CD1c-positive myeloid dendritic cell (primary cell): ENCODE measurements around the gene HPSE2.
"Not testable (repeated sequence)": the region's sequence is repeated elsewhere in the genome, so short reads cannot be mapped to it uniquely, and the experiment has no call there.

Experiments
- DNase-seq: peaks from one replicate; pipeline ENCODE4 v3.0.0-alpha.2; 2016; ENCODE audit errors: extremely low spot score

The HPSE2 gene

DNA sequence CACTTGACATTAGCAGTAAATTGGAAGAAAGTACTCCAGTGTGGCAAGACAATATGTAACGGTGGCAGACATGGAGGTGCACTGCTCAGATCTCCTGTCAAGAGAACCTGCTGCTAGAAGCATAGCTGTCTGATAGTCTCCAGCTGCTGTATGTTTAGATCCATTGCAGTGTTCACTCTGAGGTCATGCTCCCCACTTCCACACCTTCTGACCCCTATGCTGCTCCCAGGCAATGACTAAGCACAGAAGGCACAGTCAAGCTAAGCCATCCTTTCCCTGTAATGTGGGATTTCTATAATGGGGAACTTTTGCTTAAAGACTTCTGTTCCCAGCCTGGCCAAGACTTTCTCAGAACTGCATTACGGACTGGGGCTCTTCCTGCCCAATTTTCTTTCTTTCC is 315.8 kb downstream of the HPSE2 start:
- DNase-seq, result no peak

DNA sequence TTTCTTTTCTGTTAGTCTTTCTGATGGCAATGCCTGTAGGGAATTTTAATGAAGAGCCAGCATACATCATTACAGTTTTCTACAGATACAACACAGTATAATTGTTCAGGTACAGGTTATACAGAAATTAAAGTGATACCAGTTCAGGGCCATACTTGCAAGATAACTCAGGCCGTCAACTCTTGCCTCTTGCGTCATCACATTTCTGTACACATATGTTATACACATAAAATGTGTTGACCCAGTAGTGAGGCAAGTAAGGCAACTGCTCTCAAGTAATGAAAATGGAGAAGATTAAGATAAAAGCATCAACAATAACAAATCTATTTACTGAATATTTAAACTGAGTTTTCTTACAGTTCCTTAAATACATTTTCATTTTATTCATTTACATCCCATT is 317.8 kb downstream of the HPSE2 start:
- DNase-seq, result no peak

DNA sequence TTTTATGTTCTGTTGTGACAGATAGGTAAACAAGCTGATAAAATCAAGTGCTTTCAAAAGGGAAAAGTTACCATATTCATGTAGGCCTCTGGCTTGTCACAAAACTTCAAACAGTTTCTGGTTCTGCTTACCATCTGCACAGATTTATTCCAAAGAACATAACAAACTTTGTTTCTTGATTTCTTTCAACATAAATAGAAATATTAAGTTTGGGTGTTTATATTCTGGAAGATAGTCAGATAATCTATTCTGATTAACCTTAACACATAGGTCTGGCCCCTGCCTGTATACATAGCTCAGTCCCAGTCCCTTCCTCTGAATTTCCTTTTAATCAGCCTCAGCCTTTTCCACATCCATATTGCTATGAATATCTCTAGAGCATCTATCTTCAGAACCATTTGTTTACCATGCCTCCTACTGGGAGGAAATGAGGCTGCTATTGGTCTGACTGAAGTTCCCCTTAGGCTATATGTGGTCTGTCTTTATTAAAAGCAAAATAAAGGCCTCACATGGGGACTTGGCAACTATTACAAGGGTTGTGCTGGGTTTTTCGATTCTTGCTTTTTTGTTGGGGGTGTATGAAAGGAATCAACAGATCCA is 319.0 kb downstream of the HPSE2 start:
- DNase-seq, result peak; percentile 15

DNA sequence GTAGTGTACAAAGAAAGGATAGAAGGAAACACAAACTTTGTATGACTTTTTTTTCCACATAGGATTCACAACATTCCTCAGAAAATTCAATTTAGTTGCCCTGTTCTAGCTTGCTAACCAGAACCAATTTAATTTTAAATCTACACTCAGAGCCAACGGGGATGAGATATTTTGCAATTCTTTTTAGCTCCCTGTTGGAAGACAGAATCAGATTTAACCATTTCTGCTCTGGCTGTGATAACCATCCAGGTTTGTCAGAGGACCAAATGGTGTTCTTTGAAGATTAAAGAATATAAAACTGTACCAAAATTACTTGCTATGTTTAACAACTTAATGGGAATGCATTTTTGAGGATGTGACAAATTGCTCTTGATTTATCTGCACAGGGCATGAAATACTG is 319.7 kb downstream of the HPSE2 start:
- DNase-seq, result no peak

DNA sequence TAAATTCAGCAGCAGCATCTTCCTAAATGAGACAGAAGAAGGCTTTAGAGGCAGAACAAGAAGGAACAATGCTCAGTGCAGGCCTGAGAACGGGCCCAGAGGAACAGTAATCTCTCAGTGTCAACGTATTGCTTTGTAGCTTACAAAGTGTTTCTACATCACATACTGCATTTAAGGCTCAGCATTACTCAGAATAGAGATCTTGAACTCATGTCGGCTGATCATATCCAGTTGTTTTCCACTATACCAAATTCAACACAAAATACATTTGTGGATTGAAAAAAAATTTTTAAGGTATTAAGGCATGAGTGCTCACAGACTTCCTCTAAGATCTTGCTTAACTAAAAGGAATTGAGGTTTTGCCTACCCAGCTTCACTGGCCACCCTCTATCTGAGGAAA is 325.1 kb downstream of the HPSE2 start:
- no peak for DNase-seq

DNA sequence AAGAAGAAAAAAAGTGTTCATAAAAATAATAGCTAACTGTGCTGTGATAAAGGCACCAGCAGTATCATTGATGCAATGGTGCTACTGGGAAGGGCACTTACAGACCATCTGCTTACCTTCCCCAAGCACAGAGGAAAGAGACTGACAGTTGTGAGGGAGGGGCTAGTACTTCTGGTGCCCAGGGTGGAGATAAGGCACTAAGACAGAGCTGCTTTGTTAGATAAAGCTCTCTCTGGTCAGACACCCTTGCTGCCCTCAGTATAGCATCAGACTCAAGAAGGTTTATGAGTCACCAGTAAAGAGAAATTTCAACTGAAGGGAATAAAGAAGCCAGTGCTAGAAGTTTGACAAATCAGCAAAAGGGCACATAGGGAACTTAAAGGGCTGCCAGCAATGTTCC is 325.6 kb downstream of the HPSE2 start:
- no peak for DNase-seq

DNA sequence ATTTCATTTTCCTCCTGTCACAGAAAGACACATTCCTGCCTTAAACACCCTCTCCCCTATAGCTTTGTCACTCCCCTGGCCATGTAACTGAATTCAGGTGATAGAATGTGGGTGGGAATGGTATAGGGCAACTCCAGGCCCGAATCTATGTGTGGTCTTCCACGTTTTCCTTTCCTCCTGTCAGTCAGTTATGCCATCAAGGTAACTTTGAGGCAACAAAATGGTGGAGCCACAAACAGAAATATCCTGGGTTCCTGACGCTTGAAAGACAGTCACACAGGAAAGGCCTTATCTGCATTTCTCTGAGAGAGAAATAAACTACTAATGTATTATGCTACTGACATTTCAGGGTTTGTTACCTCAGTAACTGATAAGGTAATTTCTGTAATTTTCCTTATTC is 326.8 kb downstream of the HPSE2 start:
- no peak for DNase-seq

DNA sequence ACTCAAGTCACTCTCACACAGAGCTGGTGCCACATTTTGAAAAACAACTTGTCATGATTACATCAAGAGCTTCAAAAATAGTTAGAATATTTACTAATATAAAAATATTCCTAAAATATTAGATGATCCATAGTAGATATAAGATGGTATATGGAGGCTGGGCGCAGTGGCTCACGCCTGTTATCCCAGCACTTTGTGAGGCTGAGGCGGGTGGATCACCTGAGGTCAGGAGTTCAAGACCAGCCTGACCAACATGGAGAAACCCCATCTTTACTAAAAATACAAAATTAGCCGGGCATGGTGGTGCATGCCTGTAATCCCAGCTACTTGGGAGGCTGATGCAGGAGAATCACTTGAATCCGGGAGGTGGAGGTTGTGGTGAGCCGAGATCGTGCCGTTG is 327.4 kb downstream of the HPSE2 start:
- not testable (repeated sequence) for DNase-seq

DNA sequence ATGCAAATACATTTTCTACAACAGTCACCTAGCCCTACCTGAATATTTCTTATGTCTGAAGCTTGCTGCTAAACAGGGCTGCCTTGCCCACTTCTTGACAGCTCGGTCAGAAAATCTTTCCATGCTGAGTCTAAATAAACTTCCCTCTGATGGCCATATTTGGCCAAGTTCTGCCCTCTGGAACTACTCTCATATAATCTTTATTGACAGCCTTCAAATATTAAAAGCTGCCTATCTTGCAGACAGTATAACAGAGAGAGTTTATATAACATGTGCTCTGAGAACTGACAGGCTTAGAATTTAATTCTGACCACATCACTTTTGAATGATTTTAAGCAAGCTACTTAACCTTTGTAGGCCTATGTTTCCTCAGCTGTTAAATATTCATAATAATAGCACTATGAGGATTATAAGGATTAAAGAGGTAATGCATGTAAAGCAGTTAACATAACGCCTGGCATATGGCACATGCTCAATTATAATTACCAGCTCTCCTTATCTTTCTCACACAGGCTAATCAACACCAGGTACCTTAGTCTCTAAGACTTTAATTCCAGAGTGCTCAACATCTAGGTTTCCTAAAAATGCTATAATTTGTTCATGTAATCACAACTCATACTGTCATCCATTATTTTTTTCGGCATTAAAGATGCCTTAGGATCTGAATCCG is 334.1 kb downstream of the HPSE2 start:
- DNase-seq, result no peak

DNA sequence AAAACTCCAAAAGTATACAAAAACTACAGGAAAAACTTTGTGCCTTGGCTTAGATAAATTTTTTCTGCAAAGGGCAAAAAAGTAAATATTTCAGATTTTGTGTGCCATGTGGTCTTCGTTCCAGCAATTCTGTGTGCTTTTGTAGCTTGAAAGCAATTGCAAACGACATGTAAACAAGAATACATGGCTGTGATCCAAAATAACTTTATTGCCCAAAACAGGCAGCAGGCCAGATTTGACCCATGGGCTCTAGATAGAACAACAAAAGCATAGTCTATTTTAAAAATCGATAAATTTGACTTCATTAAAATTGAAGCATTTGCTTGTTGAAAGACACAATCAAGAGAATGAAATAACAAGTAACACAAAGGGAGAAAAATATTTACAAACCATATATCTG is 336.6 kb downstream of the HPSE2 start:
- DNase-seq, result no peak

DNA sequence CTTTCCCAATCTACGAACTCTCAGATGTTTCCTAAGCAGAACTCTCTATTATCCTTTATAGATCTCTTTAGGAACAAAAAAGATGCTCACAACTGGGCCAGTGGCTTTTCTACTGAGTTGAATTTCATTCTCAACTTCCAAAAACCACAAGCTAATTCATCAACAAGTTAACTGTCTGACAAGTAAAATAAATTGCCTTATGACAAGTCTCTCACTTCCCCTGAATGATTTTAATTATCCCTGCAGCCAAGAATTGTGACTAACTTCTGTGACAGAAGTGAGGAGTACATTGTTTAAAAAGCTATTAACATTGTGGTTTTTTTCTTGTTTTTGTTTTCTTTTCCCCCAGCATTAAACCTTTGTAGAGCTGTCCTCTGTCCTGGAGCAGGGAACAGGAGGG is 343.1 kb downstream of the HPSE2 start:
- DNase-seq, result no peak

DNA sequence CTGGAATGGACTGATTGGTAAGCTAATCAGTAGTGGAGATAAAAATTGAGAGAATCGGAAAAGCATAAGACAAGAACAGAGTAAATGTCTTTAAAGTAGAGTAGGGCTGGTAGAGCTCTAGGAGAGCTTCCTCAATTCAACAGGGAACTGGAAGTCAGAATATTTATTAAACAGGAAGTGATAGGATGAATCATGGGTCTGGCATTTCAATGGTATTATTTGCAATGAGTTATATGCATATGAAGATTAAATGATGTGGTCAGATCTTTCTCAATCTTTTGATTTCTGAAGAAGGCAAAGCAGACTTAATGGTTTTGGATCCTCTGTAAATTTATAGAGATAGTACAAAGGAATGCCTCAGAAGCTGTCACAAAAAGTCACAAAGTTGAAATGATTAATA is 349.0 kb downstream of the HPSE2 start:
- peak; percentile 90 for DNase-seq

DNA sequence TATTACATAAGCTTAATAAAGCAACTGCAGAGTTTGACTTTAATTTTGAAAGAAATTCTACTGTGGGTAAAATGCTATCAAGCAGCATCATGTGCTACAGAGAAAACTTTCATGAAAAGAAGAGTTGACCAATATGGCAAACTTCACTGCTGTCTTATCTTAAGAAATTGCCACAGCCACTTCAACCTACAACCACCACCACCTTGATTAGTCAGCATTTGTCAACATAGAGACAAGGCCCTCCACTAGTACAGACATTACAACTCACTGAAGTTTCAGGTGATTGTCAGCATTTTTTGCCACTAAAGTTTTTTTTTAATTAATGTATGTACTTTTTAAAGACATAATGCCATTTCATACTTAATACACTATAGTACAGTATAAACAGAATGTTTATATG is 350.3 kb downstream of the HPSE2 start:
- no peak for DNase-seq

DNA sequence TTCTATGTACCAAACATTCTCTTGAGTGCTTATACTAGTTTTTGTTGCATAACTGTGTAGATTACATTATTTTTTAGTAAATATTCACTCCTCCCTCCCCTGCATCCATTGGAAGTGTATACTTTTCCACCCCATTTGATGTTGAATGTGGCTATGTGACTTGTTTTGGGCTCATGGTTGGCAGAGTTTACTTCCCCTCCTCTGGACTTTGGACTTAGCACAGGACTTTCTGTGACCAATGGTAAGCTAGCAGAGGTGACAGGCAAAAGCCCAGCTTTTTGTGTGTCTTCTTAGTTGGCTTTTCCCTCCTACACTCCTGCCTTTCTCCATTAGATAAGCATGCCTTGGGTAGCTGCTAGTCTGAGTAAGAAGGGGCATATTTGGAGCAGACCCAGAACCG is 353.9 kb downstream of the HPSE2 start:
- DNase-seq, result no peak

DNA sequence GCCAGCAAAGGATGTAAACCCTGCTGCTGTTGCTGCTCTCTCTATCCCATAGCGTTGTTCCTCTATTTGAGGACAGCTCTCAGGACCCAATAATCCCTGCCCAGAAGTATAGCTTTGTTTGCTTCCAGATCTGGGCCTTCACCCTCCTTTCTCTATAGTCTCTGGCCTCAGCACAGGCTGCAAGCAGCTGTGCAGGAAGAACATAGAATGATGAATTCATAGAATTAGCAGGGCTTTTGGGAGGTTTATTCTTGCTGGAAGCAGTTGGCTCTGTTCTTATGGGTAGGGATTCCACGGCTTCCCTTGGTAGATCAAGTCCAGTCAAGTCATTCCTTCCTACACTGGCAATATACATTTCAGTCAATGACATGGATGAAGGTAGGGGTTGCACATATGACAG is 354.7 kb downstream of the HPSE2 start:
- no peak for DNase-seq

DNA sequence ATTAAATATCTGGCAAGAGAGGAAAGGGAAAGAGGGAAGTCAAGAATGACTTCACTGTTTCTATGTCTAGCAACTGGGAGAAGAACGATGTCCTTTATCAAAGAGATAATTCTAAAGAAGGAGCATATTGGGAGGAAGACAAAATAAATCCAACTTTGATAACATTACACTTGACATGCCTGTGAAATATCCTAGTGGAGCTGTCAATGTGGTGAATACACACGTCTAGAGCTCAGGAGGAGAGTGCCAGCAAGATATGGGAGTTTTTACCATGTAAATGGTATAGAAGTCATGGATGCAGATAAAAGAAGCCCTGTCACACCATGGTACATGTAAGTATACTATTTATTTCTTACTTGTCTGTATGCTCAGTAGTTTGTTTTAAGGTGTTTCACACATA is 356.7 kb downstream of the HPSE2 start:
- no peak for DNase-seq

DNA sequence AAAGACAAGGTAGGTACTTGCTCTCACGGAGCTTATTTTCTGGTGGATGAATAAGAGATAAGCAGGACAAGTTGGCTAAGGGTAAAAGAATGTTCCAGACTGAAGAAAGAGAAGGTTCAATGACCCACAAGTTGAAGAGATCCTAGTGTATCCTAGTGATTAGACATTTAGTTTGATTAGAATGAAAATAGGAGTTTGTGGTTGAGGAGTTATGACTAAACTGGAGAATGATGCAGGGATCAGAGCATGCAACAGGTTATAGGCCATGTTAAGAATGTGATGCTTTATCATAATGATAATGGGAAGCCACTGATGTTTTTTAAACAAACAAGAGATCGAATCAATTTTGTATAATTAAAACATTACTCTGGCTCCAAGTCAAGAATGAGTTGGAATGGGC is 357.2 kb downstream of the HPSE2 start:
- no peak for DNase-seq

DNA sequence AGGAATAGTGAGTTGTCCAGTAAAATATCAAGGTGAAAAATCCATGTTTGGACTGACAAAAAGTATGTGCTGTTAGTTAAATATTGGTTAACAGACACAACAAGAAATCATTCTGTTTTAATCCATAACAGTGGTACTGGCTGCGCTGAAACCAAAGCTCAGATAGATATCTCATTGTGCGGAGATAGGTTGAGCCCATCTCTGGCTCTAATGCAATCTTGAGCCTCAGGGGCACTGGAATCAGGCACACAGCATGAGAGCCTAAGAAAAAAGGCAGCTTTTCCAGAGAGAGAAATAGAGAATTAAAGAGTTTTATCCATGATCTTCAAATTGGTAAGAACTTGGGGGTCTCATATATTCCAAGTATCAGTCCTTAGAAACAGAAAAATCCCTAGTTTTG is 373.7 kb downstream of the HPSE2 start:
- no peak for DNase-seq

DNA sequence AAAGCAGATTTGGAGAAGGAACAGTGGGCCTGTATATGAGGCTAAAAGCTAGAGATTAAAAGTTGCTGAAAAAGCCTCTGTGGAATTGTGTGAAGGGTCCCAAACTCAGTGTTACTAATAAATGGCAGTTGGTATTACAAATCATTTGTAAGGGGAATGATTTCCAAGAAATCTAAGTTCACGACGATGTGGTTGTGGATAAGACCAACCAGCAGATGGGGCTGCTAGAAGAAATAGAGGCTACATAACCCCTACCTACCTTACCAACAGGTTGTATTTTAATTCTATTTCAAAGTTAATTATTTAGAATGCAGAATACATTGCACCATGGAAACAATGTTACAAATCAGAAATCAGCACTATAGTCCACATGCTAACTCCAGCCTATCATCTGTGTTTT is 377.1 kb downstream of the HPSE2 start:
- DNase-seq, result no peak

DNA sequence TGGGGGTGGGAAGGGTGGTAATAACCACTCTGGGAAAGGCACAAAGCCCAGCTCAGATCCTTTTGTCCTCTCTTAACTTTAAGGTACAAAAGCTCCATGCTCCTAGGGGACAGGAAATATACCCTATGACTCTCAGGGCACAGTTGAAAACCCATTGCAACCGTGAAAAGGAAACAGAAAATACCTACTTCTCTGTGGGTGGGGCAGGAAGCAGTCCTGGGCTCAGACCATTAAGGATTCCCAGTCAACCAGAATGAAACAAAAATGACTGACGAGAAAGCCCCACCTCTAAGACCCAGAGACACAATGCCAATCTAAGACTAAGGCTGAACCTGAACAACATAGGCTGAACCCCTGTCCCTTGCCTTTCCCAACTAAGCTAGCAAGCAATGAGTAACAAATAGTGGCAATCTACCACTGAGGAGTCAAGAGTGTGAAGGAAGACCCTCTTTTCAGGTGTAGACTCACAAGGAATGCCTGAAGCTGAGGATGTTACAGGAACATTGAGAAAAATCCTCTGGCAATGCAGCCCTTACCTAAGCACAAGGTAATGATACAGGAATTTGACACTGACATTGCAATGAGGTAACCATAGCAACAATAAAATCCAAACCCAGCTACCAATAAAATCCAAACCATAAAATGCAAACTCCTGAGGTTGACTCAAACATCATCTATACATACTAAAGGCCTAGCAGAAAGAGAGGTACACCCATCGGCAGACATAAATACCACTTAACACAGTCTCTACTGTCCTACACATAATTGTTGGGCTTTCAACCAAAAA is 380.1 kb downstream of the HPSE2 start:
- DNase-seq, result no peak

DNA sequence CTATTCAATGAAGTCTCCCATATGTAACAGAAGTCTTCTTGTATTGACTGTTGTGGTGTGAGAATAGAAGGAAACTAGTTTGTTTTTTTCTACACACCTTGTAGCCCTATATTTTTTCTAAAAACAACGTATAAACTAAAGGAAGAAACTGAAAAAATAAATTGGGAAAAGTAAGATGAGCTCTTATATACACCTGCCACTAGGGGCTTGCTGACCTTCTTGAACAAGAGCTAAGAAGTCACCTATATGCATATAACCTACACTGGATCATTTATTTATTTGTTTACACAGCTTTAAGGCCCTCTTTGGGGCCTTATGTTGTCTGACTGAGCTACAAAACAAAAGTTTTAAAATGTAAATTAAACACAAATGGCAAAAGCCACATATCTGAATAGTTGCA is 383.0 kb downstream of the HPSE2 start:
- no peak for DNase-seq

DNA sequence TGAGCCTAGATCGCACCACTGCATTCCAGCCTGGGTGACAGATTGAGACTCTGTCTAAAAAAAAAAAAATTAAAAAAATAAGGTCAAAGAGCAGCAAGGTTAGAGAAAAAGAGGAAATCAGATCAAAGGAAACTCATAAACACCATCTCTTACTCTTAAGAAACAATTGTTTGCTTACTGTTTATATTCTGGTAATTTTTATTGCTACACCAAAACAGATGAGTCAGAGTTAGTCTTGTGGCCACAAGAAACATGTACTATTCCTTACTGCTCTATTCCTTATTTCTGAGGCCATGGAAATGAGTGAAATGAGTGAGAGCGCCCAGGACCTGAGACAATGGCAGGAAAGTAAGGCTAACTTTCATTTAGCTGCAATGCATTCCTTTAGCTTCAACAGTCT is 387.3 kb downstream of the HPSE2 start:
- DNase-seq, result peak; percentile 10

DNA sequence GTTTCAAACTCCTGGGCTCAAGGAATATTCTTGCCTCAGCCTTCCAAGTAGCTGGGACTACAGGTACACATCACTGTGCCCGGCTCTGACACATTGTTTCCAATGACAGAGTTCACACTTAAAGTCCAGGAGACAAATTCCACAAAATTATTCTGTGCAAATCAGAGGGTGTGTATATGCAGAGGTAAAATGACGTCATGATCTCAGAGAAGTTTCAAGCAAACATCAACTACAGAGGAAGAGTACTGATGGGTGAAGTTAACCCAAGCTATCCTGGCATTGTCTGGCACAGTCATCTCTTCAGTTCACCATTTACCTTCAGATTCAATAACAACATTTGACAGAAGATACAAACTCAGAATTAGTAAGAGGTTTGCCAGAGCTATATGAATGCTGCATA is 388.9 kb downstream of the HPSE2 start:
- no peak for DNase-seq
